Stimulated activated CD8-positive, alpha-beta memory T cell treated with anti-CD3 and anti-CD28 coated beads, Interleukin-12 subunit alpha, Interleukin-12 subunit beta, amount 100 ng/mL, for 1 hour (primary cell): ENCODE measurements around the gene CARD10.
"Not testable (repeated sequence)": the region's sequence is repeated elsewhere in the genome, so short reads cannot be mapped to it uniquely, and the experiment has no call there.

Experiments used
- DNase-seq: peaks from one replicate; pipeline ENCODE4 v3.0.0-alpha.2; 2020; ENCODE audit warnings: low read depth

CARD10 gene

DNA sequence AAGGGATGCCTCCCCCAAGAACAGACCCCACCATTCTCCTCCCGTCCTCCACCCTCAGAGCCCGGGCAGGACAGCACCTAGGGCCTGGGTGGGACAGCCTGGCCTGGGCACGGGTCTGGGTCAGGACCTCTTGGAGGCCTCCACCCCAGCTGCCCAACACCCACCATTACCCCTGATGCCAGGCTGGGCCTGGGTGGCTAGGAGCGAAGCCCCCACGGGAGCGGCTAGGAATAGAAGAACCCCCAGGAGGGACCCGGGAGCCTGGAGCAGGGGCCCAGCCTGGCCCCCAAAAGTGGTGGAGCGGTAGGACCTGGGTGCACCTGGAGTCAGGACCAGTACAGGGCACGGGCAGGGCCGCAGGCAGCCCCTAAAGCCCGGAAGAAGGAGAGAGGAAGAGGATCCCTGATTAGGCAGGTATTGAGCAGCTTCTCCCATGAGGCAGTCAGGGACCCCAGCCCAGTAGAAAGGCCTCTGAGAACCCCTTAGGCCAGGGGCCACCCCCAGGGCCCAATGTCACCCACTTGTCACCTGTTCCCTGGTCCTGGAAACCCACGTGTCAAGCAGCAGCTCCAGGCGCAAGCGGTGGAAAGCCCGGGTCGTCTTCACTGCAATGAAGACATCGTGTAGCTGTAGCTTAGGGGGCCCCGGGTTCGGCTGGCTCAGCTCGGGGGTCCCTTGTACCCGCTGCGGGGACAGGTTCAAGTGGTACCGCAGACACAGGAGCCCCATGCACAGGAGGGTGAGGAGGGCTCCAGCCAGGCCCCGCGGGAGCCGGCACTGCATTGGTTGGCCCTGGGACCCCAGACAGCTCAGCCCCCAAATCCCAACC is 33.6 kb downstream of the CARD10 start:
- no peak for DNase-seq

DNA sequence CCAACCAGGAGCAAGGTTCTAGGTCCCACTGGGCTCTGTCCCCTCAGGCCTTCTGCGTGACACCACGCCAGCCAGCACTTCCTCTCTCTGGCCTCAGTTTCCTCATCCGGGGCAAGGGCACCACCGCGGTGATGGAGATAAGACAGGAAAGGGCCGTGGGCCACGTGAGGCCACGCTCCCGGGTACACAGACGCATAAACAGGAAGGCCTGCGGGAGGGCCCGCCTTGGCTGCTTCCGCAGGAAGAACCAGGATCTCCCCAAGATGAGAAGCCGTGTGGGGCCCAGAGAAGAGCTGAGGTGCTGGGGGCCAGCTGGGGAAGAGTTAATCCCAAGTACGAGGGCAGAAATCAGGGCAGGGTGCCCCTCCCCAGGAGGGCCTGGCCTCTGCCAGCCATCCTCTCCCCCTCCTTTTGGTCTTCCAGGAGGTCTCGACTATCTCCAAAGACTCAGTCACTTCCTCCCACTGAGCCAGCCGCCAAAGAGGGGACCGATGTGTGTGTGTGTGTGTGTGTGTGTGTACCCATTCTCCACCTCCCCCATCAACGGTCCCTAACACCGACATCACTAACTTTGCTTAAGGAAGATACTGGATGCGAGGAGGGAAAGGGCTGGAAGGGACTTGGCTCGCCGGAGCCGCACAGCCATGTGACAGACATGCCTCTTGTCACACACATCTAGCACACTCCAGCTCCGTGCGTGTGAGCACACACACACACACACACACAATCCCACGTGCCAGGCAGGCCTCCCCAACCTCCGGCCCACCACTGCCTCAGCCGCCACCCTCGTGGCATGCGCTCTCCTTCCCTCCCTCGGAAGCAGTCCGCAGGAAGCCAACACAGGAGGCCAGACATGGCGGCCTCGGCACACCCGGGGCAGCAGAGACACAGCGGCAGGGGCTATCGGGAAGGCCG is 34.5 kb downstream of the CARD10 start:
- peak; percentile 54 for DNase-seq

DNA sequence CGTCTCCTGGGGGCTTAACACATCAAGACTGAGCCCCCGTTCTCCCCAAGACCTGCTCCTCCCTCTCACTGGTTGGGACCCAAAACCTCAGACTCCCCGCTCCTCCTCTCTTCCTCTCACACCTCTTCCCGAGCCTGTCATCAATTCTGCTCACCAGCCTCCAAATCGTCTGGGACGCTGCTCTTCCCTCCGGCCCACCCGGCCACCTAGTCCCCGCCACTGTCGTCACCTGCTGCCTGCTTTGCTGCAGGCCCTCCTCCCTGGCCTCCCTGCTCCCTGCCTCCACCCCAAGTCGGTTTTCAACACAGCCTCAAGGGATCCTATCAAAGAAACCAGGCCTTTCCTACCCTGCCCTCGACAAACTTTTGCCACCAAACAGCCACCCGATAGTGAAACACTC is 36.2 kb downstream of the CARD10 start:
- no peak for DNase-seq

DNA sequence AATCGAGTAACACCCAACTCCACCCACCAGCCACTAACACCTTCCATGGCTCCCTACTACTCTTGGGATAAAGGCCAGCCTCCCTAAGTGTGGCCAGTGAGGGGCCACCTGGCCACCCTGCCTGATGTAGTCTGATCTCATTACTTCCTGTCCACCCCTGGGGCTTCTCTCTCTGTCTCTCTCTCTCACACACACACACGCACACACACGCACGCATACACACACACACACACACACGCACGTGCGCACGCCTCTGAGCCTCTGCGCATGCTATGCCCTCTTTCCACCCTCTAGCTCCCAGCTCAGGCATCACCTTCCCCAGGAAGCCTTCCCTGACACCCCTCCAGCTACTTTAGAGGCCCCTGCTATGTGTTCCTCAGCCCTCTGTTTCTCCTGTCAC is 37.0 kb downstream of the CARD10 start:
- DNase-seq, result no peak

DNA sequence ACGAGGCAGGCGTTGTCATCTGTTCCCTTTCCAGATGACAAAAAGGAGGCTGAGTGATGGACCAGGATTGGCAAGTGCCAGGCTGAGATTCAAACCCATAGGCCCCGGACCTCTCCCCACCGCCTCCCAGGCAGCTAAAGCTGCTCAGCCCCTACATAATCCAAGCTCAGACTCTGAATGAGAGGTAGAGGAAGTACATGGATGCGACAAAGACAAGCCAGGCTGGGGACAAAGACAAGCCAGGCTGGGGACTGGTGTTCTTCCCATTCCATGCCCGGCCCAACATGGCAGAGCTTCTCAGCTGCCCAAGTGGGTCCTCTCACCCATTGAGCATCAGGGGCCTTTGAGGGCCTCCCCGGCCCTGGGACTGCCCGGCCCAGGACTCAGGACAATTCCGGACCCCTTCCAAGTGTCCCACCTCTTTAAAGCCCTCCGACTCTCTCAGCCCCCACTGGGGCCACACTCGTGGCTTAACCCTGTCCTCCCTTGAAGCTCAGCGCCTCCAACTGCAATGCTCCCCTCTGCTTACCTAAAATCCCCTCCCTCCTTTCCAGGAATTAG is 37.8 kb downstream of the CARD10 start:
- no peak for DNase-seq

DNA sequence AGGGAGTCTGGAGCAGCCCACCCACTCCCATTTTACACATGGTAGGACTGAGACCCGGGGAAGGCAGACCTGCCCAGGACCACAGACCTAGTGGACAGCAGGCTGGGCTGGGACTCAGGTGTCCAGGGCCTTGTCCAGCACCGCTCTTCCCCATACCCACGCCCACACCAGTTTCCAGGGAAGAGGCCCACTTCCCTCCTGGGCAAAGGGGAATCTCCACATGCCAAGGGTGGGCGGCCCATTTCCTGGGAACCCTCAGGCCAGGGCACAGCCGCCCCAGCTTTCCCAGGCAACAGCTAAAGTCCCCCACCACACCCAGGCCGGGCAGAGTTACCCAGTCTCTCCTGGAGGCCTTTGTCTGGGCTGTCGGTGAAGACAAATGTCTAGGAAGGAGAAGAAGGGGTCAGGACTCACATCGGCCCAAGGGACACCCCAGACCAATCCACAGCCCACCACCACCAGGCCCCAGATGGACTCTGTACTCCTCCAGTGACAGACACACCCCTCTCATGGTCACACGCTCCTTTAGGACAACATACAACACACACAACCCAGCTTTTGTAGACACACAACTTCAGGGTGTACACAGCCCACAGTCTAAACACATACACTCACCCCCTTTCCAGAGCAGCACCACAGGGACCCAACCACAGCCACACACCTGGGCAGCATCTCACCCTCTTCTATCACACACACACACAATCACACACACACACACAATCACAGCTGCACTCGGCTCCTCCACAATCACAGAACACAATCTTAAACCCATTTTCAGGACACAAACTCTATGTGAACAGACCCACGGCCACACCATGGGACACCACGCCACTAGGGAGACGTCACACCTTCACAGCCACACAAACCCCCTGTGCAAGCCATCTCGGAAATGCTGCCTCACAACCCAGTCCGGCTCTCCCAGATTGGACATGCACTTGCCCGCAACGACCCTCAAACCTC is 38.5 kb downstream of the CARD10 start:
- no peak for DNase-seq

DNA sequence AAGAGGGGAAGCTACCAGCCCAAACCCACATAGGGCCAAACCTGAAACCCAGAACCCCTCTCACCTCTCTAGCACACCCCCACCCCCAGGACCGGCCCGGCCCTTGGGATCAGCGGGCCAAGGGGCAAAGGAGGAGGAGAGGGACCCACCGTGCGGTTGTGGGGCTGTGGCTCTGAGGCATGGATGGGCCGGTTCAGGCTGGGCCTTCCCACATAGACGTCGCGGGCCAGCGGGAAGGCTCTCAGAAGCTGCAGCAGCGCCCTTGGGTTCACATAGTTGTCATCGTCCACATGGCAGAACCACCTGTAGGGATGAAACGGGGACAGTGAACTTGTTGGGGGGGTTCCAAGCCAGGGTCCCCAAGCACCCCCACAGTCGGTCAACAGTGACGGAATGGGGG is 40.0 kb downstream of the CARD10 start:
- no peak for DNase-seq

DNA sequence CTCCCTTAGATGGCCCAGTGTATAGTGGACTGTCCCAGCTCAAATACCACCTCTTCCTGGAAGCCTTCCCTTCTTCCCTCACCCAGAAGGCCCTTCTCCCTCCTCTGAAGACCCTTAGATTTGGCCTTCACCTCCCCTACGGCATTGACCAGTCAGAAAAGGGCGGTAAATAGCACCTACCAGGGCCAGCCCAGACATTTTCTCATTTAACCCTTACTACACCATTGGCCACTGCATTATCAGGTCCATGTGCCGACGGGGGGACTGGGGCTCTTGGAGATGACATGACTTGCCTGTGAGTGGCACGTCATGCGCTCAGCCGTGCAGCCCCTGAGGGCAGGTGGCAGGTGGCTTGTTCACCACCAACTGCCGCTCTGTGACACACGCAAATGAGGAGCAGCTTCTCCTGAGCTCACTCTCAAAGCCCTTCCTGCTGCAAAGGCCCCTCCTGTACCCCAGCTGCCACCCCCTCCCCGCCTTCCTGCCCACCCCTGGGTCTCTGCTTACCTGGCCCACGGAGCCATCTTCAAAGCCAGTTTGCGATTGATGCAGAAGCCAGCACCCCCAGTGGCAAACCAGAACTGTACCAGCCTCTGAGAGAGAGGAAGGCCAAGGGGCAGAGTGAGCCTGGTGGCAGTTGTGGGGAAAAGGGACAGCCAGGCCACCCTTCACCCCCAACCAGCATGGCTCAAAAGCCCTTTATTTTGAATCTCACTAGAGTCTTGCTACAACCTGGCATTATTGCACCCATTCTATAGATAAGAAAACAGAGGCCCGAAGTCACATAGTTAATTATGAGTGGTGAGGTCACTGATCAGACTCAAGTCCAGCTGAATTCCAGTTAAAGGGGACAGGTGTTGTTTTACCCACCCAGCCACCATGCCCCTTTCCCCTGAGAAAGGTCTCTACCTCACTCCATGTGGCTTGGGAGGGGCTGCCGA is 42.6 kb downstream of the CARD10 start:
- no peak for DNase-seq

DNA sequence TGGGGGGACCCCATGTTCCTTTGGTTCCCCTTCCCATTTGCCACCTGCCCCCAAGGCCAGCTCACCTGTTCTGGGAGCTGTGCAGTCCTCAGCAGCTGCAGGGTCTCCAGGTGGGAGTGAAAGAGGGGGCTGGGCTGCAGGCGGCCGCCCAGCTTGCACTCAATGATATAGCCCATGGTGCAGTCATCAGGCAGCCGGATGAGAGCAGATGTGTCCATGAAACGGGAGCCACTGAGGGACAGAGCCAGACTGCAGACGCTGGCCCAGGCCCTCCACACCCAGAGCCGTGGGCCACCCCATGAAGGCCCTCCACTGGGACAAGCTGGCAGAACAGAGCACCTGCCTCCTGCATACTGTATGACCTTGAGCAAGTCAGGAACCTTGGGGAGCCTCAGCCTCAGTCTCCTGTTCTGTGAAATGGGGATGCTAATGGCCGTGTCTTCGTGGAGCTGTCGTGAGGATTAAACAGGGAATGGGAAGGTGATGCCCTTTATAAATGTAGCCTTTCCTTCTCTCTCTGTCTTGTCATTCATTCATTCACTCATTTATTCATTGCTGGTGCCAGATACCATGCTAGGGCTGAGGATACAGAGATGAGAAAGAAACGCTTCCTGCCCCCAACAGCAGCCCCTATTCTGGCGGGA is 44.6 kb downstream of the CARD10 start:
- DNase-seq, result no peak

DNA sequence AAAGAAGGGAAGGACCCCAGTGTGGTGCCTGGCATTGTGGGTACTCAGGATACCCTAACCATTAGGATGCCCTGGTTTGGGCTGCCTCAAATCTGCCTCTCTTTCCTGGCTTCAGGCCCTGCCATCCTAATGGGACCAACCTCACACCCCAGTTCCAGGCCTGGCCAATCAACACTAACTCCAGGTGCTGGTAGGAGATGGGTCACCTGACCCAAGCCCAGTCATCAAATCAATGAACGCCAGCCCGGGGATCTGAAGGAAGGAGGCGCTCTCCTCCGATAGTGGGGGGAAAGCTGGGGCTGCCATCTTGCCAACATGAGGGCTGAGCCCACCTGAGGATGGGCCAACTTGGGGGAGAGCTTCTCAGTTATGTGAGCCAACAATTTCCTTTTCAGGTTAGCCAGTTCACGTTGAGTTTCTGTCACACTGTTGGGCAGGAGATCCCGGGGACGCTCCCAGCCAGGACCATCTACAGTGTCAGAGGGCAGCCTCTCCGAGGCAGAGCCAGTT is 45.7 kb downstream of the CARD10 start:
- DNase-seq, result no peak

DNA sequence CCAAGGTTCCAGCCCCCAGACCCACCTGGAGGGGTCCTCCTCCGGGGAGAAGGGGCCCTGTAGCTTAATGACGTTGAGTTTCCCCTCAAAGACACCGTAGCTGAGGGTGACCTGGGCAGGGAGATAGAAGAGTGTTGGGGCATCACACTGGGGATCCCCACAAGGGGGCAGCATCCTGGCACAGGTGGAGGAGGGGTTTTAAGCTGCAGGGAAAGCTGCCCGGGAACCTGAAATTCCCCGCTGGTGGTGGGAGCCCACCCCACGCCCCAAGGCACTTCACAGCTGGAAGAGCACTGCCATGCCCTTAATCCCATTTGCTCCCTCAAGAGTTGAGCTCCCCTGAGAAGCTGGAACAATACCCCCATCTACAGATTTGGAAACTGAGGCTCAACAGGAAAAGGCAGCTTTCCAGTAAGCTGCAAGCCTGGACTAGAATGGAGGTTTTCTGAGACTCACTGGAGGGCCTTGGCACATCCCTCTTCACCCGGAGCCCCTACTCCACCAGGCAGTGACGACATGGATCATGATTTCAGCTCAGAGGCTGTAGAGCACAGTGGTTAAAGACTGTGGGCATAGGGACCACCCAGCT is 46.7 kb downstream of the CARD10 start:
- peak; percentile 43 for DNase-seq

DNA sequence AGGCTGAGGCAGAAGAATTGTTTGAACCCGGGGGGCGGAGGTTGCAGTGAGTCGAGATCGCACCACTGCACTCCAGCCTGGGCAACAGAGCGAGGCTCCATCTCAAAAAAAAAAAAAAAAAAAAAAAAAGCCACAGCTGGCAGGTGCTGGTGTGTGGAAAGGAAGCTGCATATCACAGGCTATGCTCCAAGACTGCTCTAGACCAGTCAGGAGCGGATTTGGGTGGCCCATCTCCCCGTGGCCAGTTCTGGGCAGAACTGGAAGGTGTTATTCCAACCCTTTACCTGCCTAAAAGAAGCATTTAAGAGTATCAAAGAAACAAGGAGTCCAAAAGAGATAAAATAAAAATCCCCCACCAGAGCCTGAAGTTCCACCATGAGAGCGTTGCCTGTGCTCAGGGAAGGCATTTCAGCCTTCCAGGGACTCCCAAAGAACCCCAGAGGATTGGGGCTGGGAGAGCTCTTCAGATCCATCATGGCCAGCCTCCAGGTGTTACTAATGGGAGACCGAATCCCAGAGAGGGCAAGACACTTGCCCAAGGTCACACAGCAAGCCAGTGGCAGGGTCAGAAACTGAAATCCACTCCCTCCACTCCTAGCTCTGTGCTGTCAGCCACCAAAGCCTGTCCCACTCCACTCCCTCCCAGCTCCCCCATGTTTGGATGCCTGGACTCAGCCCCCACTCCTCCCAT is 47.3 kb downstream of the CARD10 start:
- DNase-seq, result no peak

DNA sequence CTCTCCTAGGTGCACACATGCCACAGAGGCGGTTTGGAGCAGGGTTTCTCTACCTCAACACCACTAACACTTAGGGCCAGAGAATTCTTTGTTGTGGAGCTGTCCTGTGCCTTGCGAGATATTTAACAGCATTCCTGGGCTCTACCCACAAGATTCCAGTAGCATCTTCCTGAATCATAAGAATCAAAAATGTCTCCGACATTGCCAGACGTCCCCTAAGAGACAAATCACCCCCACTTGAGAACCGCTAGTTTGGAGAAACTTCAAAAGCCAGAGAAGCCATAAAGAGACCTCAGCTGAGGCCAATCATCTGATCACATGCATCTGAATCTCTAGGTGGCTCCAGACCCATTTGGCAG is 49.1 kb downstream of the CARD10 start:
- DNase-seq, result no peak

DNA sequence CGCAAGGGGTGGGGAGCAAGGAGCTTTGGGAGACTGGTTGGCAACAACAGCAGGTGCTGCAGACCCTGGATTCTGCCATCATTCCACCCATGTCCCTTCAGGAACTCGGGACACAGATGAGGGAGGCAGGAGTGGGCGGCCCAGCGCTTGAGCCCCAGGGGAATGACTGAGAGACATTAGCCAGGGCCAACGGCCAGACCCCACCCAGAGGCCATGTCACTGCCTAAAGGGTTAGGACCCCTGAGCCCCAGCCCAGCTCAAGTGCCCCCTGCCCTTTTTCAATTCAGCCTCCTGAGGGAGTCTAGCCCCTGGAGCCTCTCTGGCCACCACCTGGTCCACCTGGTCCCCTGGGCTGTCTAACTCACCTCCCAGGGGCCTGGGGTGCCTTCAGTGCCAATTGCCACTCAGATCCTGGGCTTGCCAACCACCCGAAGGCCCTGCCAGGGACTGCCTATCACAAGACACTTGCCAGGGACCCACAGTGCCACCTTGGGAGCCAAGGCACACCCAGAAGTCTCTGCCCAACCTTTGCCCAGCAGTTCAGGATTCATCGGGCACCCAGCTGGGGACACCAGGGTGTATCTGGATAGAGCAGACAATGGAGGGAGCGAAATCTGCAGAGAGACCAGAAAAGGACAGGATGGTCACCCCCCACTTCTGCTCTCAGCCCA is 49.7 kb downstream of the CARD10 start:
- DNase-seq, result no peak

DNA sequence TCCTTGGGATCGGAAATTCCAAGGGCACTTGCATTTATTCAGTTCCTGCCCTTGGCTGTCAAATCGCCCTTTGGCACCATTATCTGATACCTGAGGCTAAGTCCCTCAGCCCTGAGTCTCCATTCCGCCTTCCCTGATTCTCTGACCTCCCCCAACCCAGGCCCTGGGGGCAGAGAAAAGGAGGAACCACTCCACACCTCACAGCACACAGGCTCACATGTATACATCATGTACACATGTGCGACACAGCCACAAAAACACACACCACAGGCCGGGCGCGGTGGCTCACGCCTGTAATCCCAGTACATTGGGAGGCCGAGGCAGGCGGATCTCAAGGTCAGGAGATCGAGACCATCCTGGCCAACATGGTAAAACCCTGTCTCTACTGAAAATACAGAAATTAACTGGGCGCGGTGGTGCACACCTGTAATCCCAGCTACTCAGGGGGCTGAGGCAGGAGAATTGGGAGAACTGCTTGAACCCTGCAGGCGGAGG is 51.0 kb downstream of the CARD10 start:
- DNase-seq, result not testable (repeated sequence)

DNA sequence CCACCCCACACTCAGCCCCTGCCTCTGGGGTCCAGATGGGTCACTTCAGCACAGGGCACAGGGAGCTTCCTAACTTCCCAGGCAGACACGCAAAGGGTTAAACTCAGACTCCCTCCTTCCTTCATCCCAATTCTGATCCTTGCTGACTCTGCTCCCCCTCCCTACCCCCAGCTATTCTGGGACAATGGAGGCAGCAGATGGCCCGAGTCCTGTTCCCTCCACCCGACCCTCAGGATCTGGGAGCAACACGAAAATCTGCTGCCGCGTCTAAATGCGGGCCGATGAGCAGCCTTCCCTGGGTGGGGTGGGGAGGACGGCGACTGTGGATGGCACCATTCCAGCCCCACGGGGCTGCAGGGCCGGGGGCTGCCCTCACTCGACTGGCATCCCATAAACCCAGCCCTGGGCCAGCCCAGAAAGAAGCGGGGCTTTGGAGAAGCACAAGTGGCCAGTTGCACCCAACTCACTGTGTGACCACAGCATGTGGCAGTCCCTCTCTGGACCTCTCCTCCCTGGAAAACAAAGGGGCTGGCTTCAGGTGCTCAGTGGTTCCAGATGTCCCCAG is 51.7 kb downstream of the CARD10 start:
- DNase-seq, result no peak

DNA sequence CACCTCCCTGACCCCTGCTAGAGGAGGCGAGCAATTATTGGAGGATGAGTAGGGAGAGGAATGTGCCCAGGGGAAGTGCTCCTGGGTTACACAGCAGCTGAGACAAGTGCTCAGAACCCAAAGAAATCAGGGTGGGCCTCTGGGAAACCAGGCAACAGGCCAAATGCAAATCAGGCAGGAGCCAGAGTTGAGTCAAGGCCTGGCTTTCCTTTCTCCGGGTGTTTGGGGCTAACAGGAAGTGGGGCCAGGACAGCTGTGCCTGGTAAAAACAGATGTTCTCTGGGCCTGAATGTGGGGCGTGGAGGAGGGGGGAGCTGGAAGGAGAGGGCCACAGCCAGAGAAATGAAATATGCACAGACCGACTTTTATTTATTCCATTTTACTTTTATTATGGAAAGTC is 55.0 kb downstream of the CARD10 start:
- DNase-seq, result no peak

DNA sequence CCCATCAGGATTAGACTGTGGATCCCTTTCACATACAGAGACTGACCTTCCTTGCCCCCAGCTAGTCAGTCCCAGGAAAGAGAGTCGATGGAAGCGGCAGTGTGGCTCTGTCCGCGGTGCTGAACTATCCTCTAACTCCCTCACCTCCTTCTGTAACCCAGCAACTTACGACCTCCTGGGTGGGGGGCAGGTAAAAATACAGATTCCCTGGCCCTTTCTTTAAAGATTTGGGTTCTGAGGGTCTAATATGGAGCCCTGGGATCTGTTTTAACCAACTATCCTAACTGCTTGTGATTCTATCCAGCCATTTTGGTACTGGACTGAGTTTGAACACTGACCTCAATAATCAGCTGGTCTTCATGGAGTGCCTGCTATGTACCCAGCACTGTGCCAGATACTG is 56.2 kb downstream of the CARD10 start:
- no peak for DNase-seq
